HepG2 (cell line): ENCODE data around the gene NTN5. TPM values are rescaled to one million over a fixed set of nuclear protein-coding genes. Genes with fewer than 3 reads are reported as not detected.

Experiments used
- AGO2 ChIP-seq: fragments of 200-400 bp; formaldehyde crosslinking; optimal IDR thresholded peaks from 2 replicates; pipeline ENCODE3; 2017; ENCODE audit warnings: mild to moderate bottlenecking, low read depth, low read length, moderate library complexity
- CREB1 ChIP-seq, 2 experiments: fragments of 450-650 bp in 1 of 2; IDR thresholded peaks; 2 replicates each; pipeline ENCODE4 v1.6.1; 2016 to 2017; ENCODE audit warnings: control low read depth in 1 of 2, mild to moderate bottlenecking in 1 of 2, missing compliant biosample characterization in 1 of 2, missing genetic modification characterization in 1 of 2
- GMEB2 ChIP-seq: IDR thresholded peaks from 2 replicates; pipeline ENCODE4 v1.6.1; 2016; ENCODE audit warnings: missing biosample characterization, missing genetic modification reagents, low read depth
- GTF2F1 ChIP-seq: fragments of 150-350 bp; IDR thresholded peaks from 2 replicates; pipeline ENCODE4 v1.6.1; 2014; ENCODE audit warnings: low read length
- KLF12 ChIP-seq: sonication (generic); formaldehyde crosslinking; IDR thresholded peaks from 2 replicates; pipeline ENCODE4 v1.4.0; 2020; ENCODE audit warnings: missing genetic modification reagents, borderline replicate concordance
- LCORL ChIP-seq, 2 experiments: fragments of 450-650 bp in 1 of 2; sonication (generic) in 1 of 2; formaldehyde crosslinking in 1 of 2; IDR thresholded peaks; 2 replicates each; pipeline versions ENCODE4 v1.5.0 to v1.6.1; 2017 to 2020; ENCODE audit warnings: antibody characterized with exemption in 1 of 2, missing genetic modification reagents in 1 of 2
- NFYC ChIP-seq: IDR thresholded peaks from 2 replicates; pipeline ENCODE4 v1.6.1; 2016; ENCODE audit warnings: missing genetic modification reagents, missing compliant biosample characterization
- SNAI1 ChIP-seq: sonication (generic); formaldehyde crosslinking; IDR thresholded peaks from 2 replicates; pipeline ENCODE4 v1.5.0; 2020; ENCODE audit warnings: mild to moderate bottlenecking, missing genetic modification reagents, borderline replicate concordance
- TGIF2 ChIP-seq: IDR thresholded peaks from 2 replicates; pipeline ENCODE4 v1.6.1; 2016; ENCODE audit warnings: control low read depth, missing compliant biosample characterization
- YEATS2 ChIP-seq: sonication (generic); formaldehyde crosslinking; IDR thresholded peaks from 2 replicates; pipeline ENCODE4 v1.4.0; 2020; ENCODE audit warnings: missing genetic modification reagents, borderline replicate concordance
- YY1 ChIP-seq: IDR thresholded peaks from 2 replicates; pipeline ENCODE4 v1.6.1; 2011; ENCODE audit warnings: low read length, low read depth, moderate library complexity, mild to moderate bottlenecking; ENCODE audit not compliant: insufficient read depth, insufficient replicate concordance
- ZFY ChIP-seq: sonication (generic); formaldehyde crosslinking; IDR thresholded peaks from 2 replicates; pipeline ENCODE4 v1.4.0; 2020; ENCODE audit warnings: missing genetic modification reagents
- ZNF30 ChIP-seq: sonication (generic); formaldehyde crosslinking; IDR thresholded peaks from 2 replicates; pipeline ENCODE4 v1.5.0; 2020; ENCODE audit warnings: mild to moderate bottlenecking, missing genetic modification reagents
- ZNF709 ChIP-seq: sonication (generic); formaldehyde crosslinking; IDR thresholded peaks from 2 replicates; pipeline ENCODE4 v1.5.0; 2020; ENCODE audit warnings: mild to moderate bottlenecking, missing genetic modification reagents
- polyA plus RNA-seq, 8 experiments: library from polyadenylated mRNA; depleted of rRNA in 3 of 8; stranded (reverse) in 7 of 8; unstranded in 1 of 8; fragments of >200 nt; fragmentation: Illumina TruSeq in 4 of 8; extraction: Trizol in 4 of 8; gene quantifications; 2 replicates each; pipeline versions ENCODE4 v1.2.1 to v1.2.3, GENCODE V29; 2011 to 2016; ENCODE audit warnings: low read depth in 4 of 8, missing spikeins in 1 of 8, mixed read lengths in 1 of 8; ENCODE audit not compliant: insufficient read depth in 1 of 8
- total RNA-seq, 5 experiments: library from RNA; depleted of rRNA; stranded (reverse); fragments of >200 nt; fragmentation: Illumina TruSeq; extraction: Trizol; gene quantifications; 2 replicates each; pipeline ENCODE4 v1.2.3, GENCODE V29; 2016; ENCODE audit warnings: low read depth in 1 of 5
- TF ChIP-seq, protein P1 (sequence below): sonication (generic); formaldehyde crosslinking; IDR thresholded peaks from 2 replicates; pipeline ENCODE4 v1.4.0; 2020; ENCODE audit warnings: missing genetic modification reagents; ENCODE audit errors: not compliant biosample characterization
- TF ChIP-seq, protein P2 (sequence below): sonication (generic); formaldehyde crosslinking; IDR thresholded peaks from 2 replicates; pipeline ENCODE4 v1.5.0; 2020; ENCODE audit warnings: mild to moderate bottlenecking, missing genetic modification reagents, borderline replicate concordance
- TF ChIP-seq, protein P3 (sequence below): sonication (generic); formaldehyde crosslinking; IDR thresholded peaks from 2 replicates; pipeline ENCODE4 v1.8.1; 2022; ENCODE audit warnings: low read depth, mild to moderate bottlenecking, missing genetic modification reagents
- TF ChIP-seq, protein P4 (sequence below): IDR thresholded peaks from 2 replicates; pipeline ENCODE4 v1.6.1; 2016; ENCODE audit warnings: low read depth, control low read depth

Gene NTN5
- total and polyA plus RNA-seq, 2 of the 13 experiments (the other 11 are each of a cell fraction or from before 2014, with no cell fraction given) = 0.05 TPM; not detected in 1

DNA sequence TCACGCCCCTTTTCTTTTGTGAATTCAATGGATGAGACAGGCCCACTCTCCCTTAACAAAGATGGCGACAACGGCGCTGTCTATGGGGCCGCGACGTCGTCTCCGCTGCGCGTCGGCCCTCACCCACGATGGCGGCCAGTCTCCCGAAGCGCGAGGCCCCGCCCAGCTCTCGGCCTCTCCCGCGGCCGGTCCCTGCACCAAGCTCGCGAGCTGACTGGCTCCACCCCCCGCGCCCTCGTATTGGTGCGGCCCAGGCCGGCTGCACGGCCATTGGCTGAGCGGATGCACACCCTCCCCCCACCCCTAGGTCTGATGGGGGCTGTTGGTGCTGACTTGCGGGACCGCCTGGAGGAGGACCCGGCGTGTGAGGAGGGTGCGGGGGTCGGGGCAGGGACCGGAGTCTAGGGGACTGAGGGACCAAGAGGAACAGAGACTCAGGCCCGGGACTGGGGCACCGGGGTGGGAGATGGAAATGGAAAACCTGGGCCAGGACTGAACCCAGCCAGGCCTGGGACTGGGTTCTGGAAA lies 48.7 kb downstream of the NTN5 start (continued):
- 0 out of 2 replicates have a peak, but pooled peaks have one; percentile 55 for TF ChIP-seq GMEB2 (CRISPR knock-in tag)
- TF ChIP-seq, protein P1, sequence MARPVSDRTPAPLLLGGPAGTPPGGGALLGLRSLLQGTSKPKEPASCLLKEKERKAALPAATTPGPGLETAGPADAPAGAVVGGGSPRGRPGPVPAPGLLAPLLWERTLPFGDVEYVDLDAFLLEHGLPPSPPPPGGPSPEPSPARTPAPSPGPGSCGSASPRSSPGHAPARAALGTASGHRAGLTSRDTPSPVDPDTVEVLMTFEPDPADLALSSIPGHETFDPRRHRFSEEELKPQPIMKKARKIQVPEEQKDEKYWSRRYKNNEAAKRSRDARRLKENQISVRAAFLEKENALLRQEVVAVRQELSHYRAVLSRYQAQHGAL (CRISPR knock-in tag) = no peak
- TF ChIP-seq, protein P2, sequence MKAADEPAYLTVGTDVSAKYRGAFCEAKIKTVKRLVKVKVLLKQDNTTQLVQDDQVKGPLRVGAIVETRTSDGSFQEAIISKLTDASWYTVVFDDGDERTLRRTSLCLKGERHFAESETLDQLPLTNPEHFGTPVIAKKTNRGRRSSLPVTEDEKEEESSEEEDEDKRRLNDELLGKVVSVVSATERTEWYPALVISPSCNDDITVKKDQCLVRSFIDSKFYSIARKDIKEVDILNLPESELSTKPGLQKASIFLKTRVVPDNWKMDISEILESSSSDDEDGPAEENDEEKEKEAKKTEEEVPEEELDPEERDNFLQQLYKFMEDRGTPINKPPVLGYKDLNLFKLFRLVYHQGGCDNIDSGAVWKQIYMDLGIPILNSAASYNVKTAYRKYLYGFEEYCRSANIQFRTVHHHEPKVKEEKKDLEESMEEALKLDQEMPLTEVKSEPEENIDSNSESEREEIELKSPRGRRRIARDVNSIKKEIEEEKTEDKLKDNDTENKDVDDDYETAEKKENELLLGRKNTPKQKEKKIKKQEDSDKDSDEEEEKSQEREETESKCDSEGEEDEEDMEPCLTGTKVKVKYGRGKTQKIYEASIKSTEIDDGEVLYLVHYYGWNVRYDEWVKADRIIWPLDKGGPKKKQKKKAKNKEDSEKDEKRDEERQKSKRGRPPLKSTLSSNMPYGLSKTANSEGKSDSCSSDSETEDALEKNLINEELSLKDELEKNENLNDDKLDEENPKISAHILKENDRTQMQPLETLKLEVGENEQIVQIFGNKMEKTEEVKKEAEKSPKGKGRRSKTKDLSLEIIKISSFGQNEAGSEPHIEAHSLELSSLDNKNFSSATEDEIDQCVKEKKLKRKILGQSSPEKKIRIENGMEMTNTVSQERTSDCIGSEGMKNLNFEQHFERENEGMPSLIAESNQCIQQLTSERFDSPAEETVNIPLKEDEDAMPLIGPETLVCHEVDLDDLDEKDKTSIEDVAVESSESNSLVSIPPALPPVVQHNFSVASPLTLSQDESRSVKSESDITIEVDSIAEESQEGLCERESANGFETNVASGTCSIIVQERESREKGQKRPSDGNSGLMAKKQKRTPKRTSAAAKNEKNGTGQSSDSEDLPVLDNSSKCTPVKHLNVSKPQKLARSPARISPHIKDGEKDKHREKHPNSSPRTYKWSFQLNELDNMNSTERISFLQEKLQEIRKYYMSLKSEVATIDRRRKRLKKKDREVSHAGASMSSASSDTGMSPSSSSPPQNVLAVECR (CRISPR knock-in tag) = peak; percentile 74; the same call in 1 of the 2 replicates
- TF ChIP-seq SNAI1 (CRISPR knock-in tag) = no peak
- TF ChIP-seq, protein P3, sequence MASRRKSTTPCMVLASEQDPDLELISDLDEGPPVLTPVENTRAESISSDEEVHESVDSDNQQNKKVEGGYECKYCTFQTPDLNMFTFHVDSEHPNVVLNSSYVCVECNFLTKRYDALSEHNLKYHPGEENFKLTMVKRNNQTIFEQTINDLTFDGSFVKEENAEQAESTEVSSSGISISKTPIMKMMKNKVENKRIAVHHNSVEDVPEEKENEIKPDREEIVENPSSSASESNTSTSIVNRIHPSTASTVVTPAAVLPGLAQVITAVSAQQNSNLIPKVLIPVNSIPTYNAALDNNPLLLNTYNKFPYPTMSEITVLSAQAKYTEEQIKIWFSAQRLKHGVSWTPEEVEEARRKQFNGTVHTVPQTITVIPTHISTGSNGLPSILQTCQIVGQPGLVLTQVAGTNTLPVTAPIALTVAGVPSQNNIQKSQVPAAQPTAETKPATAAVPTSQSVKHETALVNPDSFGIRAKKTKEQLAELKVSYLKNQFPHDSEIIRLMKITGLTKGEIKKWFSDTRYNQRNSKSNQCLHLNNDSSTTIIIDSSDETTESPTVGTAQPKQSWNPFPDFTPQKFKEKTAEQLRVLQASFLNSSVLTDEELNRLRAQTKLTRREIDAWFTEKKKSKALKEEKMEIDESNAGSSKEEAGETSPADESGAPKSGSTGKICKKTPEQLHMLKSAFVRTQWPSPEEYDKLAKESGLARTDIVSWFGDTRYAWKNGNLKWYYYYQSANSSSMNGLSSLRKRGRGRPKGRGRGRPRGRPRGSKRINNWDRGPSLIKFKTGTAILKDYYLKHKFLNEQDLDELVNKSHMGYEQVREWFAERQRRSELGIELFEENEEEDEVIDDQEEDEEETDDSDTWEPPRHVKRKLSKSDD (CRISPR knock-in tag) = peak; percentile 96
- no peak for TF ChIP-seq KLF12 (CRISPR knock-in tag)
- TF ChIP-seq NFYC (CRISPR knock-in tag) = peak; percentile 82
- peak; percentile 35 for TF ChIP-seq AGO2
- peak; percentile 99 for TF ChIP-seq YY1
- TF ChIP-seq LCORL (IDR thresholded peaks at IDR 0.05) = no peak
- 0 out of 2 replicates have a peak, but pooled peaks have one; percentile 54 for TF ChIP-seq LCORL (CRISPR knock-in tag; IDR thresholded peaks at IDR 0.05)
- peak; percentile 70; the same call in 1 of the 2 replicates for TF ChIP-seq YEATS2
- TF ChIP-seq TGIF2 = 0 out of 2 replicates have a peak, but pooled peaks have one; percentile 34
- TF ChIP-seq CREB1 (IDR thresholded peaks at IDR 0.05) = peak; percentile 71; the same call in 1 of the 2 replicates
- TF ChIP-seq CREB1 (CRISPR knock-in tag; IDR thresholded peaks at IDR 0.05) = peak; percentile 76
- TF ChIP-seq ZNF30 = no peak
- TF ChIP-seq GTF2F1 = no peak
- no peak for TF ChIP-seq ZNF709 (CRISPR knock-in tag)
- TF ChIP-seq, protein P4, sequence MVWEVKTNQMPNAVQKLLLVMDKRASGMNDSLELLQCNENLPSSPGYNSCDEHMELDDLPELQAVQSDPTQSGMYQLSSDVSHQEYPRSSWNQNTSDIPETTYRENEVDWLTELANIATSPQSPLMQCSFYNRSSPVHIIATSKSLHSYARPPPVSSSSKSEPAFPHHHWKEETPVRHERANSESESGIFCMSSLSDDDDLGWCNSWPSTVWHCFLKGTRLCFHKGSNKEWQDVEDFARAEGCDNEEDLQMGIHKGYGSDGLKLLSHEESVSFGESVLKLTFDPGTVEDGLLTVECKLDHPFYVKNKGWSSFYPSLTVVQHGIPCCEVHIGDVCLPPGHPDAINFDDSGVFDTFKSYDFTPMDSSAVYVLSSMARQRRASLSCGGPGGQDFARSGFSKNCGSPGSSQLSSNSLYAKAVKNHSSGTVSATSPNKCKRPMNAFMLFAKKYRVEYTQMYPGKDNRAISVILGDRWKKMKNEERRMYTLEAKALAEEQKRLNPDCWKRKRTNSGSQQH (CRISPR knock-in tag) = 0 out of 2 replicates have a peak, but pooled peaks have one; percentile 43
- peak; percentile 64; the same call in 1 of the 2 replicates for TF ChIP-seq ZFY (CRISPR knock-in tag)
